GM12801 (cell line): ENCODE measurements around the gene ACIN1.

Experiments
- TF ChIP-seq, protein P1 (sequence below): IDR thresholded peaks from one replicate; pipeline ENCODE4 v1.5.1; 2011; ENCODE audit warnings: control low read depth; ENCODE audit not compliant: insufficient read length; ENCODE audit errors: extremely low read depth

ACIN1 gene

DNA sequence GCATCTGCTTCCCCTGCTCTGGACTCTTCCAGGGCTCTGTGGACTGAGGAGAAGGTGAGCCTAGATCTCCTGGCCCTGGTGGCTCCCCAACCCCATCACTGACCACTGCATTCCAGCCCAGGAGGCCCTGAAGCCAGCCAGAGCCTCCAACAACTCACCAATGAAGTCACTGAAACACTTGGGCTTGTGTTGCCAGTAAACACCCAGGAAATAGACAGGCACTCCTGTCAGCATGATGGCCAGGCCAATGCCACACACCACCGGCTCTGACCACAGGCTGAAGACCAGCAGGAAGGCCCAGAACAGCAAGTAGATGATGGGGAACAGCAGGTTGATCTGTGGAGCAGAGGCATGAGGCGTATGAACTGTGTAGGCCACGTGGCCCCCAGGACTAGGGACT lies 32.9 kb upstream of the ACIN1 start:
- TF ChIP-seq, protein P1, sequence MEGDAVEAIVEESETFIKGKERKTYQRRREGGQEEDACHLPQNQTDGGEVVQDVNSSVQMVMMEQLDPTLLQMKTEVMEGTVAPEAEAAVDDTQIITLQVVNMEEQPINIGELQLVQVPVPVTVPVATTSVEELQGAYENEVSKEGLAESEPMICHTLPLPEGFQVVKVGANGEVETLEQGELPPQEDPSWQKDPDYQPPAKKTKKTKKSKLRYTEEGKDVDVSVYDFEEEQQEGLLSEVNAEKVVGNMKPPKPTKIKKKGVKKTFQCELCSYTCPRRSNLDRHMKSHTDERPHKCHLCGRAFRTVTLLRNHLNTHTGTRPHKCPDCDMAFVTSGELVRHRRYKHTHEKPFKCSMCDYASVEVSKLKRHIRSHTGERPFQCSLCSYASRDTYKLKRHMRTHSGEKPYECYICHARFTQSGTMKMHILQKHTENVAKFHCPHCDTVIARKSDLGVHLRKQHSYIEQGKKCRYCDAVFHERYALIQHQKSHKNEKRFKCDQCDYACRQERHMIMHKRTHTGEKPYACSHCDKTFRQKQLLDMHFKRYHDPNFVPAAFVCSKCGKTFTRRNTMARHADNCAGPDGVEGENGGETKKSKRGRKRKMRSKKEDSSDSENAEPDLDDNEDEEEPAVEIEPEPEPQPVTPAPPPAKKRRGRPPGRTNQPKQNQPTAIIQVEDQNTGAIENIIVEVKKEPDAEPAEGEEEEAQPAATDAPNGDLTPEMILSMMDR = no peak

DNA sequence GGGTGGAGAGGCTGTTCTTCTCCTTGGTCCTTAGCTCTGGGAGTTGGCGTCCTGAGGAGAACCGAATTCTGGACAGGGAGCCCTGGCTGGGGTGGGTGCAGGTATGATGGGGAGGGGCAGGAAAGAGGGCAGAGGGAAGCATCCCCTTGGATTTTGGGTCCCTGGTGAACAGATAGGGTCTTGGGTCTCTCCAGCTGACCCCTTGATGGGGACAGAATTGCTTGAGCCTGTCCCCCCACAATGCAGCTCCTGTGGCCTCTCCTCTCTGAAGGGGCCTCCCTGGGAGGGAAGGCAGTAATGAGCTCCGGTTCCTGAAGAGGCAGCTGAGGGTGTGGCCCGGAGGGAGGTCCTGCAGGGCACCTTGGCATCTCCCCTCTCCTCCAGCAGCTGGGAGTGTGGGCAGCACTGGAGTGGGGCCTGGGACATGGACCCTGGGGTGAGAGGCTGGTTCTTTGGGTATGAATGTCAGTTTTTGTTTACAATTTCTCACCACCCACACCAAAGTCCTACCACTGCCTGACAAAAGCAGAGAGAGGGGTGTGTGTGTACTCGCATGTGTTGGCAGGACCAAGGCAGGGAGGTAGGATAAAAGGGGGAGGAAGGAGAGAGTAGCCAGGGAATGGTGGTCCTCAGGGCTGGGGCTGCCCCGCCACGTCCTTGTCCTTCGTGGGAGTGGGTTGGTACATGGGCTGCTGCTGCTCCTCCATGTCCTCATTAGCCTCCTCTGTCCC lies 31.8 kb upstream of the ACIN1 start:
- TF ChIP-seq, protein P1 = no peak

DNA sequence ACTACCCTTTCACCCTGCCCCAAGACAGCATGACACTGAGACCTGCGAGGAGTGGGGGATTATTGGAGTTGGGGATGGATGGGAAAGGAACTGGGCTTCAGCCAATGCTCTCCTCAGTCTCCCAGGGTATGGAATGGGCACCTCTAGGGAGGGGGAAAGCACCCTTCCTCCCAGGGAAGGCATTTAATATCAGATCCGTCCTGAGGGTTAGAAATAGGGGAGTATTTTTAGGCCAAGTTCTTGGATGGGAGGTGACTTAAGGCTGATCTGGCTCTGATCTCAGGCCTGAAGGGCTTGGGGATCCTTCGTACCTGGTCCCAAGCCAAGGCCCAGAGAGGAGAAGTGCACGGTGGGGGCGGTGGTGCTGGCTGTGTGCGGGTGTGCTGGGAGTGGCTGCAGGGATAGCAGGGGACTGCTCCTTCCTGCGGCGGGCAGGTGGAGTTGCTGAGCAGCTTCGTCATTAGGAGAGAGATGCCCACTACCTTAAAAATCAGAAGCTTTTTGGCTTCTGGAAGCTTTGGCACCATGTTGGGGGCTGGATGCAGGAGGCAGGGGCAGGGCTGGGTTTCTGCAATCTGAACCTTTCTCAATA lies 31.1 kb upstream of the ACIN1 start:
- TF ChIP-seq, protein P1 = no peak

DNA sequence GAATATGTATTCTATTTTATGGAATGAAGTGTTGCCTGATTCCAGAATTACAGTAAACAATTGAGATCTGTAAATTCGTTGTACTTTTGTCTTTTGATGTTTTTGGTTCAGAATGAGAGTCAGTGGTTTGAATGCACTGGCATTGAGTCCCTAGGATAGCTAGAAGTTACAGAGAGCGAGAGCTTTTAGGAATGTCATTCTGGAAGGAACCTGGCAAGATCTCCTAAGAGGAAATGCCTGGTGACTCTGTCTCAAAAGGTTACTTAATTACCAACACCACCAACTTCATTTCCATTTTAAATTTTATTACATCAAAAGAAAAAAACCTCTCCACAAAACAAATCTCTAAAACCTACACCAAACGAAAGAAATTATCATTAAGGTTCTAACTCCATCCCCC lies 30.1 kb upstream of the ACIN1 start:
- TF ChIP-seq, protein P1 = no peak

DNA sequence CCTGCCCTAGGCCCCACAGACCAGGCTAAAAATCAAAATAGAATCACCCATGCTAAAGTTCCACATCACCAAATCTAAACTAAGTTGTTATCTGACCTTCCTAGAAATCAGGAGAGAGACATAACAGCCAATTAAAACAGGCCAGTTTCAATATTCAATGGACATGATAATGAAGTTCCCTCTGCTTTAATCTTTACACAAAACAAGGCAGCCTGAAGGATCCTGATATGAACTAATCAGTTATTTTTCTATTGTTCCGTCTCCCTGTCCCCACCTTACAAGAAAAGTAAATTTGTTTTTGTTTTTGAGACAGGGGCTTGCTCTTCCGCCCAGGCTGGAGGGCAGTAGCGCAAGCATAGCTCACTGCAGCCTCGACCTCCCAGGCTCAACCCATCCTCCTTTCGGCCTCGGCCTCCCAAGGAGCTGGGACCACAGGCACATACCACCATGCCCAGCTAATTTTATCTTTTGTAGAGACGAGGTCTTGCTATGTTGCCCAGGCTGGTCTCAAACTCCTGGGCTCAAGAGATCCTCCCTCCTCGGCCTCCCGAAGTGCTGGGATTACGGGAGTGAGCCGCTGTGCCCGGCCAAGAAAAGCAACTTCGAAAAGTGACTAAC lies 29.5 kb upstream of the ACIN1 start:
- TF ChIP-seq, protein P1 = no peak

DNA sequence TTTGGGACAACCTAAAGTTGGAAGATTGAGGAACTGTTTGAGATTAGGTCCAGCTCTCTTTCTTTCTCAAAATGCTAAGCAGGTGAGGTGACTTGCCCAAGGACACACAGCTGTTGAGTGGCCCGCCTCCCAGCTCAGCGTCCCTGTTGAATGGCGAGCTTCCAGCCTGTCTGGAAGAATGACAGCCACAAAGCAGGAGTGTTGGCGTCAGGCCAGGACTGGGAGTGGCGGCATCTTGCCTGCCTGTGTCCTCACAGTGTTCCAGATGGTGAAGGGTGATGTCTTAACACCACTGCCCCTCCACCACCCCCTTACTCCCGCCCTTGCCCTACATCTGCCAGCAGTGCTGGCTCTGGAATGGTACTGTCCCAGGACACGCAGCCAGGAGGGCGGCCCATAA lies 28.5 kb upstream of the ACIN1 start:
- TF ChIP-seq, protein P1 = no peak

DNA sequence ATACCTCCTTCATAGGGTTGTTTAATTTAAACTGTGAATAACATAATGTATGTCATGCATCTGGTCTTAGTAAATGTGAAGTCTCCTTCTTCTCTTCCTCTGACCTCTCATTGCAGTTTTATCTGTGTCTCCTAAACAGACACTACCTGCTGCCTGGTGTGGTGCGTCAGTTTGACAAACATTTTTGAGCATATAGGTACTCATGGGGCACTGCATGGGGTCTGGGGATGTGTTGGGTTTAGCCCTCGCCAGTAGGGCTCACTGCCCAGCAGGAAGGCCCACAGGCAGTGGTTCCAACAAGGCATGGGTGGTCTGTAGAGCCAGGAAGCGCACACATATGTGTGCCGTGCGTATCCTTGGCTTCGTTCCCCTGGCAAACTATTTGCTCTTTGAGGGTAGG lies 27.1 kb upstream of the ACIN1 start:
- TF ChIP-seq, protein P1 = no peak
